ENCODE results near the gene CHL1.

CHL1 gene

DNA sequence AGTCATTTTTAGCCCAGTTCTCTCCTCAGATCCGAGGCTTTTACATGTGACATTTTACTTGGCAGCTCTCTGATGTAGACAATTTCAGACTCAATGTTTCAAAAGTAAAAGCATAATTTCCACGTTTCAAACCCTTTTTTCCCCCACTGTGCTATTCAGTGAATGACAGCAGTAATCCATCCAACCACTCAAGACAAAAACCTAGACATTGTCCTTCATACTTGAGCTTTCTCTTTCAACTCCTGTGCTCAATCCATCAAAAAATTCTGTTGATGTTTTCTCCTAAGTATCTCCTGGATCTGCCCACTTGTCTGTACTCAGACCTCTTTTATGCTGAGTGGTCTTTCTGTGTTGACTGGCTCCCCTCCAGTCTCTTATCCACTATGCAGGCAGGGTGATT, 214.7 kb downstream of the CHL1 start:
- DNase-seq: no peak

DNA sequence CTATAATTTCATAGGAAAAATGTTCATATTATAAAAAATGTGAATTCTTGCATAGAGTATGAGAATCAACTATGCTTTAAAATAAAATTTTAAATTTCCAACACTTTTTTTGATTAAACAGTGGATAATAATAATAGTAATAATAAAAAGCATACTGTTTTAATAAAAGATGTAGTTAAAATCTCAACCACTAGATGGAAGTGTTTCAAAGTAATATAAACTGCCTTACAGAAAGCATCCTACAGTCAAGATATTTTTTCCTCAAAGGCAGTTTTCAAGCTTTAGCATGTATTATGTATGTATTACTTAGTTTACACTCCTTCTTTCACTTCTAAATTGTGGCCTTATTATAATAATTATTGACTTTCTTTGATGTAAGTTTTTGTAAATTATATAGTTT, 217.5 kb downstream of the CHL1 start:
- no peak for DNase-seq

DNA sequence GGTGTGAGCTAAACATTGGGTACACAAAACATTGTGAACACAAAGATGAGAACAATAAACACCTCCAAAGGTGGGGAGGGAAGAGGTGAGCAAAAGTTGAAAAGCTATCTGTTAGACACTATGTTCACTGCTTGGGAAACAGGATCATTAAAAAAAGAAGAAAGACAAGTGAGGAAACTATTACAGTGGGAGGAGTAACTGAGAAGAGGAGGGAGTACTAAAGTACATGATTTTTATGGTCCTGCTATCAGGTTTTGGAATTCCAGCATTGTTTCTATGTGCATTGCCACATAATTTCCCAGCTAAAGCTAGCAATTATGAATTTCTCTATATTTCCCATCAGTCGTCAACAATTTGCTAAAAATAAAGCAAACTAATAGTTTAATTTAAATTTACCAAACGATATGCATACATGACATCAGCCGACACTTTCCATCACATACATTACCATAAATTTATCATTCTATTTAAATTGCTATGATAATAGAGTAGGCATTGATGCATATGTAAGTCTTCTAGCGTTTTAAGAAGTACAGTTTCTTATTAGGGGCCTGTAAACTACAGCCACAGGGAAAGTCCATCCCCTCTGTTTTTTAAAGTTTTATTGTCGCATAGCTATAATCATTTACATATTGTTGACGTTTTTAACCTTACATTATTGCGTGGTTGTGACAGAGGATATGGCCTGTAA, 221.8 kb downstream of the CHL1 start:
- DNase-seq: no peak

DNA sequence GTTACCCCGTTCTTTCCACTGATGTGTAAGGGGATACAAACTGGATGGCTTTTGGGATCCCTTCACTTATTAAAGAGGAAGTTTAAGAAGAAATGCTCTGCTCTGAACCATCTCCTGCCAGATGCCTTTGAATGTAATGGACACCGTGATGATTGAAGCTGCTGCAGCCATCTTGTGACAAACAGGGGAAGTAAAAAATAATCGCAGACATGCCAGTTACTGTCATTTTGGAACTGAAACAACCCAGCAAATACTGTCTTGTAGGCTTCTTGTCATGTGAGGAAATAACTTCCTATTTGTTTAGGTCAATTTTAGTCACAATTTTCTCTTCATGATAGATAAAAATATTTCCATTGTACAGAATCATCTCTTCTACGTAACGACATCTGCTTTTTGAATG, 224.0 kb downstream of the CHL1 start:
- DNase-seq: no peak

DNA sequence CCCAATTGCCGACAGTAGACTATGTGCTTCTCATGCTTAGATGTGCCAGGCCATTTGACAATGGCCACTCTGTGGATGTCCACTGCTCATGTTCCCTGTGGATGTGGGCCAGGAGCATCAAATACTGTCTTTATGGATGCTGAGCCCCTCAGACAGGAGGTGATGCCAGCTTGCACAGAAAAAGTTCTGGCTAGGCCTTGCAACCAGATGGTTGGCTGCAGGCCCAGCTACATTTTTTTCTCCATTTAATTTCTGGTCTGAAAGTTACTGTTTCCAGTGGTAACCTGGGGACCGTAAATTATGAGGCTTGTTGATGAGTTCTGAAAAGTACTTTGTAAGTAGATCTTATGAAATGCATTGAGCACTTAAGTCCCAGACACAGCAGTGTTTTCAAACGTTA, 228.5 kb downstream of the CHL1 start:
- no peak for DNase-seq

GRCh38 chr3:426072-426471, 229.5 kb downstream of the CHL1 start:
- DNase-seq: no peak

- DNase-seq: no peak
These were observed 230.6 kb downstream of the CHL1 start for GRCh38 chr3:427128-427527.

DNA sequence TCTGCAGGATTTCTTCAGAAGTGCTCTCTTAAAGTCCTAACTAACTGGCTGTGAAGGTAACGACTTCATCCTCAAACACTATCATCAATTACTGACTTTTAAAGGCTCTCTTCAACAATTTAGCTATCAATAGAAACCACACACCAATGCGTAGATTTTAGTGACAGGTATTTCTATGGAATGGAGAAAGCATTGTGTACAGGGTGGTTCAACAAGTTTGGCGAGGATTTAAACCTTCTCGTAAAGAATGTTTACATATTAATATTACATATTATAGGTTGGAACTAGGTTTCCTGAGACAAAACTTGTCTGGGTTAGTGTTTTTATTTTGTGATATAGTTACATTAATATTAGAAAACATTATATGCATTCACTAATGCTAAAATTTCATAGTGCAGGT, 233.6 kb downstream of the CHL1 start:
- no peak for DNase-seq

DNA sequence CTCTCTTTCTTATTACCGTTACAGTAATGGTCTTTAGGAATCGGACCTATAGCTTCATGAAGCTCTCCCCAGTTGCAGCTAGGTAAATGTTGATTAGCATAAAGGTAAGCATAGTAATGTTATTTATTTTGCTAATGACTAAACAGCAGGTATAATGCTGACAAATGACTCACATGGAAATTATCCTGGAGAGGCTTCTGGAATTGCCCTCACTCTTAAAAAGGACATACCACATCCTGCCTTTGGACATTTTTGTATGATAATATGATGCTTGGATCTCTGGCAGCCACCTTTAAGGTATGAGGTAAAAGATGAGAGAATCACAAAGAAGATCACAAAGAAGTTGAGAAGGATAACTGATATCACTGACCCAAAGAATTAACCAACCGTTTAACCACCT, 238.6 kb downstream of the CHL1 start:
- DNase-seq: no peak

DNA sequence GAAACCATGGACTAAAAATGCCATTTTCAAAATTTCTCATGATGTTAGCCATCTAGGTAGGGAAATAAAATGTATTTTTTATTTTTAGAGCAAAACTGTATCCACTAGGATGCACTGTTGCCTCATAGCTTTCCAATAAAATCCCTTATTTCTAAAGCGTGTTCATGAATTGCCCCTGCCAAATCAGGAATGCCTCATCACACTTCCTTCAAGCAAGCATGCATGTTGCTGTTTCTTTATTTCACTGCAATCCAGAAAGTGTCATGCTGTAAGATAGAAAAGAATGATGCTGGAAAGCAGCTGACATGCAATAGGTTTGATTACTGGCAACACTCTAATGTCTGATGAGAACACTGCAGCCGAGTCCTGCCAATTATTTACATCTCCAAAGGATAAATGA, 239.5 kb downstream of the CHL1 start:
- DNase-seq: no peak

DNA sequence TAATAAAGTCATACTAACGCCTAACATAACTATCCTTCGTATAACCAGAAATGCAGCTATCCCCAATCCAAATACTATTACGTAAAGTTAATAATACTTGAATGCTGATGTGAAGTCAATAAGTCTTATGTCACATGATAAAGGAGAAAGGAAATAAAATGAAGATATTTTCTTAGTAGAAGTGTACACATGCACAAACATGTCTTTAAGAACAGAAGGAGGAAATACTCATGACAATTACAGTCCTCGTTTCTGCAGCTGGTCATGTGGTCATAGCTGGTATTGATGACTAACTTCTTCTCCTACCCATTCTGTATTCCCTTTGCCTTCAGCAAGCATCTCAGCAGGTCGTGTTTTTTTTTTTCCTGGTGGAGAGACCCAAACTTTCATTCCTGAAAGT, 244.3 kb downstream of the CHL1 start:
- no peak for DNase-seq

GRCh38 chr3:445960-446359, 249.4 kb downstream of the CHL1 start:
- DNase-seq: no peak

DNA sequence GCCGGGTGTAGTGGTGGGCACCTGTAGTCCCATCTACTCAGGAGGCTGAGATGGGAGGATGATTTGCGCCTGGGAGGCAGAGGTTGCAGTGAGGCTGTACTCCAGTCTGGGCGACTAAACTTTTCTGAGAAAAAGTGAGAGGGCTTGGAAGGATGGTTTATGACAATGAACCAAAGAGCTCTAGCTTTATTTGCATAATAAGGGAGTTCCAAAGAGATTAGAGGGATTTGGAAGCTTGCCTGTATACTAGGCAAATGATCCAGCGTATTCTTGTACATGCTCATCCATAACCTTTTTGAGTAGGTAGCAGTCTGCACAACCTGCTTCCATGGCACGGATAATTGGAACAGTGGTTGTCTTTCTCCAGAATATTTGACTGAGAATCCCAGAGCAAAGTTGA, 251.1 kb downstream of the CHL1 start:
- DNase-seq: no peak

GRCh38 chr3:449711-450110, 253.1 kb downstream of the CHL1 start:
- DNase-seq: no peak

DNA sequence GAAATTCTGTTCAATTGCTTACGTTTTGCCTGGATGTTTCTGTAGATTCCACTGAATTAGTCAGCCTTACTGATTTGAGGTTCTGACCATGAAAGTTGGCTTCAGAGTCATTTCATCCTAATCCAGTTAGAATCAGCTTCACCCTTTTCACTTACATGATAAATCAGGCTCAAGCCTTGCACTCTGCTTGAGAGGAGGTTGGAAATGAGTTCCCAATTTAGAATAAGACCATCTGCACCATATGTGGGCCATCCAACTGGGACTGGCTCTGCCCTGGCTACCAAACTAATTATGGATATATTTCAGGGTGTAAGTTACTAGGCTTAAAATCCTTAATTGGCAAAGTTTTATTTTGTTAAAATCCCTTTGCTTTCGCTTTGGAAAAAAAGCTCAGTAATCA, 255.7 kb downstream of the CHL1 start:
- DNase-seq: no peak

GRCh38 chr3:453106-453505, 256.5 kb downstream of the CHL1 start:
- no peak for DNase-seq

GRCh38 chr3:454986-455385, 258.4 kb downstream of the CHL1 start:
- DNase-seq: no peak

DNA sequence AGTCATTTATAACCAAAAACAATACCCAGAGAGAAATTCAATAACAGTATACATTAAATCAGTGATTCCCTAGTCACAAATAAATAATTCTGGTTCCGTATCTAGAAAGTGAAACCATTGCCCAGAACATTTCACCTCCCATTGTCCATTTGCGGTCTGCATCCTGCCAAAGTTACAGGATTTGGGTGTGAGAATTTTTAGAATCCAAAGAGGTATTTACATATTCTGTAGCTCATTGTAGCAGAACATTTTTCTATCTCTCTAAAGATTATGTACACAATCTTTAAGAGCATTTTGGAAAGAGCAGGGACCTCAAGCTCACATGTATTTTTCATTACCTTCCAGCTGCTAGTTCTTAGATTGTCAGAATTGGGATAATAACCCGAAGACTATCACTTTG, 261.6 kb downstream of the CHL1 start:
- DNase-seq: no peak

GRCh38 chr3:458653-459310, 262.2 kb downstream of the CHL1 start:
- no peak for DNase-seq

Measured in GOT3 (cell line).